Fibroblast of the aortic adventitia (primary cell): ENCODE results near the gene TPPP2. TPM values are rescaled to one million over a fixed set of nuclear protein-coding genes. Genes with fewer than 3 reads are reported as not detected.

ENCODE experiments used
- DNase-seq: peaks from one replicate; pipeline ENCODE4 v3.0.0-alpha.2; 2010; ENCODE audit warnings: low read depth
- H3K4me3 ChIP-seq: 2 replicates; pipeline ENCODE4 v1.5.1; 2011; ENCODE audit warnings: low read depth, mild to moderate bottlenecking, control low read depth, low read length, moderate library complexity
- total RNA-seq: library from RNA; depleted of rRNA; stranded (reverse); fragments of >200 nt; gene quantifications from 2 replicates; pipeline ENCODE4 v1.2.3, GENCODE V29; 2012; ENCODE audit warnings: low replicate concordance
- TF ChIP-seq, protein P1 (sequence below): IDR thresholded peaks from 2 replicates; pipeline ENCODE4 v1.5.1; 2011; ENCODE audit warnings: mild to moderate bottlenecking, low read length, control low read depth, inconsistent platforms; ENCODE audit not compliant: insufficient read depth

The TPPP2 gene
- total RNA-seq, 1 donor, result not detected

DNA sequence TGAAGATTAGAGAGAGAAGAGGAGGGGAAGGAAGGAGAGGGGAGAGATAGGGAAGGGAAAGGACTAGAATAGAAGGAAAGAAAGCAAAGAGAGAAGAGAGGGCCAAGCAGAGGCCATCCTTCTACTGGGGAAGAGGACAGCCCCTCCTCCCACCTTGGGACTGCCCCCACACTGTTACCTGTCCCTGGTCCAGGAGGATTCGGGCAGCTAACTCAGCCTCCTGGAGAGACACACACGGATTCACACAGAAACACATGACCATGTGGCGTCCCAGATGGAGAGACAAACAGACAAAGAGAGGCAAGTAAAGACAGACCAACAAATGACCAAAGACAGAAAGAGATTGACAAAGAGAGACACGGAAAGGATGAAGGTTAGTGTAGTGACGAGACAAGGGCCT is 7.3 kb upstream of the TPPP2 start:
- no peak for DNase-seq
- no peak overlapping the region for H3K4me3 ChIP-seq

DNA sequence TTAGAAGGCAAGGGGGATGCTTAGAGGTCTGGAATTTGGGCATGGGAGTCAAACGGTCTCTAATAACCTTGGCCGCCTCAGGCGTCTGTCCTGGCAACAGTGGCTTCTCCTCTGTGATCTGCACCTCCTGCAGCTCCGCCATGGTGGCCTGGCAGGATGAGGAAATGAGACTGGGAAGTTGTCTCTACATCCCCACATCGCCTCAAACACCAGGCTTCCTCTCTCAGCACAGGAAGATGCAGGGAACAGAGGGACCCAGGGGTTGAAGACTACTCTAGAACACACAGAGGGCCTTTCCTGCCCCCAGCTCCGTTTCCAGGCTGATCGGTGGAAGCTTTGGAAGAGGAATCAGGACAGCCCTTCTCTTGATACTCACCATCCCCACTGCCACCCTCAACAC is 6.8 kb upstream of the TPPP2 start:
- DNase-seq, result no peak
- TF ChIP-seq, protein P1, sequence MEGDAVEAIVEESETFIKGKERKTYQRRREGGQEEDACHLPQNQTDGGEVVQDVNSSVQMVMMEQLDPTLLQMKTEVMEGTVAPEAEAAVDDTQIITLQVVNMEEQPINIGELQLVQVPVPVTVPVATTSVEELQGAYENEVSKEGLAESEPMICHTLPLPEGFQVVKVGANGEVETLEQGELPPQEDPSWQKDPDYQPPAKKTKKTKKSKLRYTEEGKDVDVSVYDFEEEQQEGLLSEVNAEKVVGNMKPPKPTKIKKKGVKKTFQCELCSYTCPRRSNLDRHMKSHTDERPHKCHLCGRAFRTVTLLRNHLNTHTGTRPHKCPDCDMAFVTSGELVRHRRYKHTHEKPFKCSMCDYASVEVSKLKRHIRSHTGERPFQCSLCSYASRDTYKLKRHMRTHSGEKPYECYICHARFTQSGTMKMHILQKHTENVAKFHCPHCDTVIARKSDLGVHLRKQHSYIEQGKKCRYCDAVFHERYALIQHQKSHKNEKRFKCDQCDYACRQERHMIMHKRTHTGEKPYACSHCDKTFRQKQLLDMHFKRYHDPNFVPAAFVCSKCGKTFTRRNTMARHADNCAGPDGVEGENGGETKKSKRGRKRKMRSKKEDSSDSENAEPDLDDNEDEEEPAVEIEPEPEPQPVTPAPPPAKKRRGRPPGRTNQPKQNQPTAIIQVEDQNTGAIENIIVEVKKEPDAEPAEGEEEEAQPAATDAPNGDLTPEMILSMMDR, result no peak
- H3K4me3 ChIP-seq, result no peak overlapping the region

More for the DNA sequence above, 7.3 kb upstream of the TPPP2 start:
- TF ChIP-seq, protein P1, result no peak

DNA sequence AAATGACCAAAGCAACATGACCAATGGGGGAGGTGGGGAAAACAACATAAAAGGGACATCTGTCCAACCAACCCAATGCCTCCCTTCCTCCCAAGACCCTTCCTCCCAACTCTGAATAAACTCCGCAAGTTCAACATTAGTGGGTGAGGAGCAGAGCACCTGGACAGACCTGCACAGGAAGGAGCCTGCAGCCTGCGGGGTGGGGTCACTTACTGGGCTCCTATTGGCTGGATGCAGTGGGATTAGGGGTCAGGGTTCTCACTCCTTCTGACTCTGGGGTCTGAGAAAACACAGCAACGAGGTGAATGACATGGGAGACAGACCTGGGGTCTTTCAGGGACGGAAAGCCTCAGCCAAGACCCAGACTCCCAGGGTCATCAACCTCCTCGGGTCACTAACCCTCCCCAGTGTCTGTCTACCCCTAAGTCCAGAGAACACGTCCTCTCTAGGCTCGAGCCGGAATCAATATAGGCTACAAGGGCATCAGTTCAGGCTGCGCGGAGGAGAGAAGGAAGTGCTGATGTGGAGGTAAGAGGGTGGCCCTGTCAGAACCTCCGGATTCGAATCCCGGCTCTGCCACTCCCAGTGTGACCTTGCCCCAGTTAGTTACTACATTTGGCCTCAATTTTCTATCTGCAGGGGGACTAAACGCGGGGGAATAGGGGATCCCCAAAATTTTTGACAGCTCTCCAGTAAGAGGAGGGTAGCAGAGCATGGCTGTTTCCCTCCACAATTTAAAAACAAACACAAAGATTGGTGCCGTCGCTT is 6.0 kb upstream of the TPPP2 start:
- TF ChIP-seq, protein P1, result no peak
- DNase-seq, result no peak
- peak overlapping the region; percentile 57 for H3K4me3 ChIP-seq

DNA sequence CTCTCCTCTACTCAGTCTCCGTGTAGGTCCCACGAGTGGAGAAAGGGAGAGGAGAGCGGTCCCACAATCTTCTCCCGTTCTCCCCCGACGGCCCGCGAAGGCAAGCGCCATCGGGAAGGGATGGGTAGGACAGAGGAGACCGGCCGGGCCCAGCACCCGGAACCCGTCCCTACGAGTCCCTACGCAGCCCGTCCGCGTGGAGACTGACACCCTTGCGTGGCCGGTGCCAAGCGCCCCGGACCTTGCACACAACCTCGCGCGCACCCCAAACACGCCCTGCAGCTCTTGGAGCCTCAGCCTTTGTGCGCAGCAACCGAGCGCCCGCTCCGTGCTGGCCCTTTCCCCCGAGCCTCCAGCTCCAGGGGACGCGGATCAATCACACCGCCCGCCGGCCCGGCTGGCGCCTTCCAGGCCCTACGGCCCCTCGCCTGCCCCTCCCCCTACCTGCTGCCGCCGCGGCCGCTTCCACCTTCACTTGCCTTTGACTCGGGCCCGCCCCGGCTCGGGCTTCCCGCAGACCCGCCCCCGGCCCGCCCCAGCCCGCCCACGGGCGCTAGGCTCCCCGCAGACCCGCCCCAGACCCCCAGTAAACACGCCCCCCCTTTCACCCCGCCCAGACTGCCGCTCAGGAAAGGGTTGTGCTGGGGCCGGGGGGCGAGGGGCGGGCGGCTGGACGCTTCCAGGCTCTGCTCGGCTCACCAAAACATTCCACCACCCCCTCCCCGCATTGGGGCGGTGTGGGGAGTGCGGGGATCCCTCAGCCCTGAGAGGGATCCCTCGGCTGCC is 5.2 kb upstream of the TPPP2 start, which contains the start of gene NDRG2:
TSS of gene NDRG2 (minus strand) at position 477 of the 786 bp plus-strand sequence. CDS start 1,746 bp downstream, outside the sequence.
- H3K4me3 ChIP-seq, result peak within 1 kb of the TSS; percentile 57
- TF ChIP-seq, protein P1, result no peak
- no peak for DNase-seq

DNA sequence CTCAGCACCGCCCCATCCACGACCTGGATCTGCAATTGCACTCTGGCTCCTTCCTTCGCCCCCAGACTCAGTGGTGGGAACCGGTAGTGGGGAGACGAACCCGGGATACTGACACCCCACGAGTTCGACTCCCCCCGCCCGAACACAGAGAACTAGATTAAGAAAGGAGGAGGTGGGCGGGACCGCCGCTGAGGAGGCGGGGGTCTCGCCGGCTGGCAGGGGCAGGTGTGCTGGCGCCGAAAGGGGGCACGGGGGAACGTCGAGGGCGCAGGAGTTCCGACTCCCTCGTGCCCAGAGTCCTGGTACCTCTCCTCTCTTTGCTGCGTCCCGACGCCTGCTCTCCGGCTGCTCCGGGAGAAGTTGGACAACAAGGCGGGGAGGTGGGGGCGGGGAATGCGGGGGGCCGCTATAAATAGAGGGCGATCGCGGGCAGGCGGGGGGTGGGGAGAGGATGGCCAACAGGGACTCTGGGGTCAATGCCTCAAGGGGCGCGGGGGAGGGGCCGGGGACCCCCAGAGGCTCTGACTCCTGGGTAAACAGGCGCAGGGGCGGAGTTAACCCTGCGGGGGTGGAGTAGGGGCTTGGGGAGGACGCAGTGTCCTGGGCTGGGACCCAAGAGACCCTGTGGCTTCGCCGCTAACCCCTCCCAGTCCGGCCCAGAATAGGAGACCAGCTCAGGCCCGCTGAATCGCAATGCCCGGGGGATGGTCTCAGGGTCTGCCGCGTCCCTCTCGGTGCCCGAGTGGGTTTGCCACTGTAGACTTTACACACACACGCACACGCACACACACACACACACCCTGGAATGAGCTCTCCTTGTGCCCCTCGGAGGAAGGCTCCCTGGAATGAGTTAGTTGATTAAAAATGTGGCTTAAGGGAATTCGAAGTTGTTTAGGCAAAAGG is 4.4 kb upstream of the TPPP2 start:
- TF ChIP-seq, protein P1, result no peak
- H3K4me3 ChIP-seq, result peak overlapping the region; percentile 44
- no peak for DNase-seq

DNA sequence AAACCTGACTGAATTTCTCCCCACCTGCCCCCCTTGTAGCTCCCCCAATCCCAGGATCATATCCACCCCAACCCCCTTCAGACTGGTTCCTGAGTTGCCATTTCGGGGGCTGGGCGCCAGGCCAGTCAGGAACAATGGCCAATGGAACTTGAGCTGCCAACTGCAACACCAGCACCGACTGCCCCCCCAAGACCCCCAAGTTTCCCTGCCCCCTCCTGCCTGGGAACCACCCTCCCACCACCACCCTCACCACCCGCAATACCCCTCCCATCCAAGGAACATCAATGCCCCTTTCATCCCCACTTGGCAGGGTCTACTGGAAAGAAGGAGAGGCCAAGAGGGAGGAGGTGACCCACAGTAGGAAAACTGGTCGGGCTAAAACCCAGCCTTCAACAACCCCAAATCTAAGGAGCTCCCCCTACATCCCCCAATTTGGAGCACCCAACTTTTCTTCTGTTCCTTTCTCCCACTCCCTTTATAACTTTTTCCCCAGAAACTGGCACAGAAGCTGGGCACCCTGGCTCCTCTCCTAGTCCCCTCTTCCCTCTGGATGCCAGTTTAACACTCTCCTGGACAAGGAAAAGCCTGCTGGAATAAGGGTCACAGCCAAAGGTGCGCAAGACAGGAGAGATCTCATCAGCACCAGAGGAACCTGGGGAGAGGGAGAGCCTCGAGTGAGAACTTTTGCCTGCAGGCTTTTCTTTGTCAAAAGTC is 3.6 kb upstream of the TPPP2 start:
- H3K4me3 ChIP-seq, result no peak overlapping the region
- TF ChIP-seq, protein P1, result no peak
- no peak for DNase-seq
